A673 (cell line): Measurements from ENCODE around the gene AAR2. TPM values are rescaled to one million over a fixed set of nuclear protein-coding genes. Genes with fewer than 3 reads are reported as not detected.

Experiments used
- BruUV-seq: library from RNA; stranded (reverse); fragments of 400-500 nt; replicated peaks from 2 replicates; lab custom pipeline; 2021; lab: Mats Ljungman, UMichigan
- CTCF ChIA-PET: fragments of 300-600 bp; sonication (Branson Sonifier 250); formaldehyde crosslinking; loops from one replicate; lab custom pipeline; 2022; ENCODE audit warnings: antibody characterized with exemption; lab: Charles Lee
- POLR2A ChIA-PET: fragments of 300-600 bp; sonication (Branson Sonifier 250); formaldehyde crosslinking; loops from one replicate; lab custom pipeline; 2022; ENCODE audit warnings: antibody characterized with exemption; ENCODE audit not compliant: low non-redundant PET; lab: Charles Lee
- DNase-seq: peaks from one replicate; pipeline ENCODE4 v3.0.0-alpha.2; 2015; ENCODE audit warnings: low spot score
- H3K27ac ChIP-seq: fragments of 200-600 bp; sonication (generic); 2 replicates; pipeline ENCODE4 v1.5.1; 2016; ENCODE audit warnings: mixed run types, low read depth, mild to moderate bottlenecking, mixed read lengths, antibody characterized with exemption, low read length; ENCODE audit not compliant: poor library complexity, severe bottlenecking
- H3K27me3 ChIP-seq: fragments of 200-600 bp; sonication (generic); replicated peaks from 2 replicates; pipeline ENCODE4 v1.6.1; 2017; ENCODE audit warnings: mixed run types, low read depth, mild to moderate bottlenecking, mixed read lengths, antibody characterized with exemption, low read length; ENCODE audit not compliant: insufficient read depth, poor library complexity
- H3K36me3 ChIP-seq: fragments of 200-600 bp; sonication (generic); 2 replicates; pipeline ENCODE4 v1.6.1; 2016; ENCODE audit warnings: mixed run types, mild to moderate bottlenecking, mixed read lengths, antibody characterized with exemption, low read length; ENCODE audit not compliant: insufficient read depth, poor library complexity, severe bottlenecking
- H3K4me1 ChIP-seq: fragments of 200-600 bp; sonication (generic); 2 replicates; pipeline ENCODE4 v1.6.1; 2017; ENCODE audit warnings: mixed run types, mild to moderate bottlenecking, mixed read lengths, antibody characterized with exemption, low read length; ENCODE audit not compliant: insufficient read depth, poor library complexity, severe bottlenecking
- H3K4me3 ChIP-seq: fragments of 200-600 bp; sonication (generic); 2 replicates; pipeline ENCODE4 v1.5.1; 2016; ENCODE audit warnings: low read depth, mixed run types, mild to moderate bottlenecking, mixed read lengths, low read length; ENCODE audit not compliant: poor library complexity, severe bottlenecking
- H3K9me3 ChIP-seq: fragments of 200-600 bp; sonication (generic); 2 replicates; pipeline ENCODE4 v1.6.1; 2016; ENCODE audit warnings: mixed run types, low read depth, mild to moderate bottlenecking, mixed read lengths, antibody characterized with exemption, low read length; ENCODE audit not compliant: poor library complexity, severe bottlenecking
- EZH2 ChIP-seq: fragments of 200-600 bp; sonication (generic); IDR thresholded peaks from 2 replicates; pipeline ENCODE4 v1.6.1; 2017; ENCODE audit warnings: borderline replicate concordance, low read depth, mild to moderate bottlenecking, mixed read lengths, antibody characterized with exemption, low read length; ENCODE audit not compliant: poor library complexity, severe bottlenecking
- intact Hi-C: fragments of 100-400 bp; cut with micrococcal nuclease; formaldehyde crosslinking; loops from one replicate; pipeline ENCODE4 v1.10.0; 2022; ENCODE audit not compliant: unreplicated experiment
- total RNA-seq: library from RNA; stranded (reverse); gene quantifications from 2 replicates; pipeline ENCODE4 v1.2.3, GENCODE V29; 2021
- TF ChIP-seq, protein P1 (sequence below): fragments of 300-800, 200-600 bp; sonication (generic); conservative IDR thresholded peaks from 2 replicates; pipeline ENCODE4 v1.5.1; 2017; ENCODE audit warnings: low read depth, mild to moderate bottlenecking, antibody characterized with exemption, low read length, moderate library complexity, mixed read lengths

AAR2 gene
- total RNA-seq, 1 experiment from 2014 or later, result 33.6 TPM

DNA sequence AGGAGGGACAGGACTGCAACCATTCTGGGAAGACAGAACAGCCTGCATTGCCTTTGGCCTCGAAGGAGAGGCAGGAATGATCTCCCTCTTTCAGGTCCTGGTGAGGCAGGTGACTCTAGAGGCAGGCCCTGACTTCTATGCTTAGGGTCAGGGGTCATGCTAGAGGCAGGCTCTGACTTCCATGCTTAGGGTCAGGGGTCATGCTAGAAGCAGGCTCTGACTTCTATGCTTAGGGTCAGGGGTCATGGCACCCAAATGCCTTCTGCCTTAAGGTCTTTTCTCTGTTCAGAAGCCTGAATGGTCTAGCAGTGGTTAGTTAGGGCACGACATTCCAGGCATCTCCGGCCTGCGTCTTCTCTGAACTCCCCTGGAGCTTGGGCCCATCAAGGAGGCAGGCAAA, 35.1 kb upstream of the AAR2 start:
- no peak overlapping the region for H3K27ac ChIP-seq
- no peaks in the 10 kb centered on the region for H3K27me3 ChIP-seq
- no peaks in the 10 kb centered on the region for H3K4me1 ChIP-seq
- no peak overlapping the region for H3K4me3 ChIP-seq
- intact Hi-C loops, result no loop called here
- POLR2A ChIA-PET, result no interaction called here
- no peak for TF ChIP-seq EZH2
- TF ChIP-seq, protein P1, sequence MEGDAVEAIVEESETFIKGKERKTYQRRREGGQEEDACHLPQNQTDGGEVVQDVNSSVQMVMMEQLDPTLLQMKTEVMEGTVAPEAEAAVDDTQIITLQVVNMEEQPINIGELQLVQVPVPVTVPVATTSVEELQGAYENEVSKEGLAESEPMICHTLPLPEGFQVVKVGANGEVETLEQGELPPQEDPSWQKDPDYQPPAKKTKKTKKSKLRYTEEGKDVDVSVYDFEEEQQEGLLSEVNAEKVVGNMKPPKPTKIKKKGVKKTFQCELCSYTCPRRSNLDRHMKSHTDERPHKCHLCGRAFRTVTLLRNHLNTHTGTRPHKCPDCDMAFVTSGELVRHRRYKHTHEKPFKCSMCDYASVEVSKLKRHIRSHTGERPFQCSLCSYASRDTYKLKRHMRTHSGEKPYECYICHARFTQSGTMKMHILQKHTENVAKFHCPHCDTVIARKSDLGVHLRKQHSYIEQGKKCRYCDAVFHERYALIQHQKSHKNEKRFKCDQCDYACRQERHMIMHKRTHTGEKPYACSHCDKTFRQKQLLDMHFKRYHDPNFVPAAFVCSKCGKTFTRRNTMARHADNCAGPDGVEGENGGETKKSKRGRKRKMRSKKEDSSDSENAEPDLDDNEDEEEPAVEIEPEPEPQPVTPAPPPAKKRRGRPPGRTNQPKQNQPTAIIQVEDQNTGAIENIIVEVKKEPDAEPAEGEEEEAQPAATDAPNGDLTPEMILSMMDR, result no peak
- CTCF ChIA-PET, result no interaction called here
- H3K36me3 ChIP-seq, result no peaks in the 10 kb centered on the region
- no peak for DNase-seq
- H3K9me3 ChIP-seq, result no peaks in the 10 kb centered on the region
- BruUV-seq, result no TSS peak

DNA sequence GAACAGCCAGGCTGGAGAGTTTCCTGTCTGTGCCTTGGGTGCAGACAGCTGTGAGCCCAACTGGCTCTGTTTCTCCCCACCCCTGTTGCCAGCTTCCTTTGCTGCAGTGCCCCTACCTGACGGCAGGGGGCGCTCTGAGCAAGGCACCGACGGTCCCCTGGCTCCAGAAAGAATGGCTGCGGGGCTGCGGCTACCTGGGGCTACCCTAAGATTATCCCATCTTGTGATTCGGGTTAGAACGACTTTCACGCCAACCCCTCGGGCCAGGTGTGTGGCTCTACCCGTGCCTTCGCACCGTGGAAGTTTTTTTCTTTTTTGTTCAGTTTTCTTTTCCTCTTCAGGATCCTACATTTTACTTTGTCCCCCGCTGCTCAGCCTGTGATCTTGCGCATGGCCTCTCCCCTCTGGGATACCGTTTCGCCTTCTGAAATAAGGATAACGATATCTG, 33.4 kb upstream of the AAR2 start:
- no peaks in the 10 kb centered on the region for H3K9me3 ChIP-seq
- H3K4me1 ChIP-seq, result no peaks in the 10 kb centered on the region
- no peaks in the 10 kb centered on the region for H3K36me3 ChIP-seq
- no TSS peak for BruUV-seq
- peak; percentile 70 for DNase-seq
- H3K27ac ChIP-seq, result no peak overlapping the region
- intact Hi-C loops, result no loop called here
- CTCF ChIA-PET, result interaction anchor here (0.5 to 1.1 kb wide), 15 partner anchors 8 to 587 kb away, joined by 3 to 11 read pairs (median 5); partner anchors contain the start of gene SPAG4
- H3K27me3 ChIP-seq, result no peaks in the 10 kb centered on the region
- no peak overlapping the region for H3K4me3 ChIP-seq
- TF ChIP-seq, protein P1, result peak; percentile 99
- no peak for TF ChIP-seq EZH2
- POLR2A ChIA-PET, result no interaction called here

DNA sequence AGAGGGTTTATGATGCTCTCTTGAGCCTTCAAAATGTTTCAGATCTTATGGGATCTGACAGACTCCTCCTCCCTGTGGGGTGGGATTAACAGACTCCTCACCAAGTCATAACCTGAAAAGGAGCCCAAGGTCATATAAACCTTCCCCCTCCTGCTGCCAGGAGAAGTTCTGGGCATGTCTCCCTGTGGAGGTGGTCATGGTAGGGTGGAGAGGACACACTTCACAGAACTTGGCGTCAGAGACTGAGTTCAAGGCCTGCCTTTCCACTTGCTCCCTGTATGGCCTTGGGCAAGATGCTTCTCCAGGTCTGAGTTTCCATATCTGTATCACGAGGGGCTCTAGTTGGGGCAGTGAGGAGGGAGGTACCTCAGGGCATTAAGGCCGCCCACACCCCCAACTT, 32.4 kb upstream of the AAR2 start:
- intact Hi-C loops, result no loop called here
- H3K9me3 ChIP-seq, result no peaks in the 10 kb centered on the region
- CTCF ChIA-PET, result interaction anchor here (0.7 kb wide), 1 partner anchor 26 kb away, joined by 9 read pairs; no protein-coding TSS in a partner anchor
- no peak overlapping the region for H3K4me3 ChIP-seq
- H3K27ac ChIP-seq, result no peak overlapping the region
- no peaks in the 10 kb centered on the region for H3K27me3 ChIP-seq
- H3K4me1 ChIP-seq, result no peaks in the 10 kb centered on the region
- H3K36me3 ChIP-seq, result no peaks in the 10 kb centered on the region
- TF ChIP-seq, protein P1, result no peak
- TF ChIP-seq EZH2, result no peak
- POLR2A ChIA-PET, result no interaction called here
- BruUV-seq, result no TSS peak
- no peak for DNase-seq
